Neural crest cell (in vitro differentiated cells): ENCODE measurements around the gene GP1BA. TPM values are rescaled to one million over a fixed set of nuclear protein-coding genes. Genes with fewer than 3 reads are reported as not detected.
A peak's percentile ranks its signal among the peaks of the same experiment; 100 is the strongest.
"Not testable (repeated sequence)": the region's sequence is repeated elsewhere in the genome, so short reads cannot be mapped to it uniquely, and the experiment has no call there.

Experiments used
- DNase-seq: peaks from one replicate; pipeline ENCODE4 v3.0.0; 2021; ENCODE audit warnings: low read depth, mixed read lengths, low spot score
- H3K27ac Mint-ChIP-seq: one replicate; pipeline ENCODE4 v1.8.0; 2021; ENCODE audit warnings: mild to moderate bottlenecking, mixed read lengths; ENCODE audit not compliant: unreplicated experiment
- H3K27me3 Mint-ChIP-seq: 2 replicates; pipeline ENCODE4 v1.8.0; 2021; ENCODE audit warnings: low read depth, mild to moderate bottlenecking, mixed read lengths
- H3K36me3 Mint-ChIP-seq: 2 replicates; pipeline ENCODE4 v1.8.0; 2021; ENCODE audit warnings: low read depth, mild to moderate bottlenecking, mixed read lengths
- H3K4me1 Mint-ChIP-seq: 2 replicates; pipeline ENCODE4 v1.8.0; 2021; ENCODE audit warnings: mixed read lengths
- H3K4me3 Mint-ChIP-seq: one replicate; pipeline ENCODE4 v1.8.0; 2021; ENCODE audit warnings: mild to moderate bottlenecking, mixed read lengths
- H3K9me3 Mint-ChIP-seq: 2 replicates; pipeline ENCODE4 v1.8.0; 2021; ENCODE audit warnings: mixed read lengths
- CTCF ChIP-seq: fragments of 200-600 bp; sonication (generic); conservative IDR thresholded peaks from 2 replicates; pipeline ENCODE4 v1.5.0; 2021; ENCODE audit warnings: antibody characterized with exemption, mild to moderate bottlenecking
- total RNA-seq: library from RNA; stranded (reverse); gene quantifications from 2 replicates; pipeline ENCODE4 v1.2.1, GENCODE V29; 2021

GP1BA gene
- total RNA-seq, 1 donor from 2014 or later, result not detected

DNA sequence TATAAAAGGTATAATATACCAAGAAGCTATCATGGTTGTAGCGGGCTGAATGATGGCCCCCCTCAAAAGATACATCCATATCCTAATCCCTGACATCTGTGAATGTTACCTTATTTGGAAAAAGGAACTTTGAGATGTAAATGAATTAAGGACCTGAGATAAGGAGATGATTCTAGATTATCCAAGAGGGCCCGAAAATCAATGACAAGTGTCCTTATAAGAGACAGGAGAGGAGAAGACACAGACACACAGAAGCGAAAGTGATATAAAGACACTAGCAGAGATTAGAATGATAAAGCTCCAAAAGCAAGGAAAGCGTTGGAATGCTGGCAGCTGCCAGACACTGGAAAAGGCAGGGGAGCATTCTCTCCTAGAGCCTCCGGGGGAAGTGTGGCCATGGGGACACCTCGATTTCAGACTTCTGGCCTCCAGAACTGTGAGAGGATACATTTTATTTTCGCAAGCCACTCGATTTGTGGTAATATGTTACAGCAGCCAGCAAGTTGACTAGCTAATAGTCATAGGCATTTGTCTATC, 12.5 kb upstream of the GP1BA start:
- no peak for TF ChIP-seq CTCF
- H3K27me3 Mint-ChIP-seq, result peaks cover 3% of the 10 kb centered on the region
- no peaks in the 10 kb centered on the region for H3K9me3 Mint-ChIP-seq
- H3K4me3 Mint-ChIP-seq, result no peak overlapping the region
- no peaks in the 10 kb centered on the region for H3K36me3 Mint-ChIP-seq
- H3K4me1 Mint-ChIP-seq, result no peaks in the 10 kb centered on the region
- DNase-seq, result no peak
- H3K27ac Mint-ChIP-seq, result no peak overlapping the region

DNA sequence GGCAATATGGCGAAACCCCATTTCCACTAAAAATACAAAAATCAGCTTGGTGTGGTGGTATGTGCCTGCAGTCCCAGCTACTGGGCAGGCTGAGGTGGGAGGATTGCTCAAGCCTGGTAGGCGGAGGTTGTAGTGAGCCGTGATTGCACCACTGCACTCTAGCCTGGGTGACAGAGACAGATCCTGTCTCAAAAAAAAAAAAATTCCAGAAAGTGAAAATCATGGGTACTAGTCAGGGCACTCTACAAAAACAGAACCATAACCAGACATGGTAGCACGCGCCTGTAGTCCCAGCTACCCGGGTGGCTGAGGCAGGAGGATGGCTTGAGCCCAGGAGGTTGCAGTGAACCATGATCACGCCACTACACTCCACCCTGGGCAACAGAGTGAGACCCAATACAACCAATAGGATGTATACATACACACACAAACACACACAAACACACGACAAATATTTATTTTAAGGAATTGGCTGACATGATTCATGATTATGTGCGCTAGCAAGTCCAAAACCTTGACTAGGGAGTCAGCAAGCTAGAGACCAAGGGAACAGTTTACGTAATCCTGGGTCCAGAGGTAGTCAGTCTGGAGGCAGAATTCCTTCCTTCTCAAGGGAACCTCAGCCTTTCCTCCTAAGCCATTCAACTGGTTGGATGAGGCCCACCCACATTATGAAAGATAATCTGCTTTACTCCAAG, 11.6 kb upstream of the GP1BA start:
- no peaks in the 10 kb centered on the region for H3K4me1 Mint-ChIP-seq
- no peak overlapping the region for H3K27ac Mint-ChIP-seq
- no peak for DNase-seq
- no peaks in the 10 kb centered on the region for H3K36me3 Mint-ChIP-seq
- H3K4me3 Mint-ChIP-seq, result no peak overlapping the region
- no peak for TF ChIP-seq CTCF
- peaks cover 3% of the 10 kb centered on the region for H3K27me3 Mint-ChIP-seq
- H3K9me3 Mint-ChIP-seq, result no peaks in the 10 kb centered on the region

GRCh38 chr17:4921320-4921719, 10.8 kb upstream of the GP1BA start:
- no peaks in the 10 kb centered on the region for H3K36me3 Mint-ChIP-seq
- no peak for TF ChIP-seq CTCF
- DNase-seq, result no peak
- no peaks in the 10 kb centered on the region for H3K4me1 Mint-ChIP-seq
- H3K27me3 Mint-ChIP-seq, result peaks cover 3% of the 10 kb centered on the region
- H3K9me3 Mint-ChIP-seq, result no peaks in the 10 kb centered on the region
- H3K27ac Mint-ChIP-seq, result no peak overlapping the region
- no peak overlapping the region for H3K4me3 Mint-ChIP-seq

DNA sequence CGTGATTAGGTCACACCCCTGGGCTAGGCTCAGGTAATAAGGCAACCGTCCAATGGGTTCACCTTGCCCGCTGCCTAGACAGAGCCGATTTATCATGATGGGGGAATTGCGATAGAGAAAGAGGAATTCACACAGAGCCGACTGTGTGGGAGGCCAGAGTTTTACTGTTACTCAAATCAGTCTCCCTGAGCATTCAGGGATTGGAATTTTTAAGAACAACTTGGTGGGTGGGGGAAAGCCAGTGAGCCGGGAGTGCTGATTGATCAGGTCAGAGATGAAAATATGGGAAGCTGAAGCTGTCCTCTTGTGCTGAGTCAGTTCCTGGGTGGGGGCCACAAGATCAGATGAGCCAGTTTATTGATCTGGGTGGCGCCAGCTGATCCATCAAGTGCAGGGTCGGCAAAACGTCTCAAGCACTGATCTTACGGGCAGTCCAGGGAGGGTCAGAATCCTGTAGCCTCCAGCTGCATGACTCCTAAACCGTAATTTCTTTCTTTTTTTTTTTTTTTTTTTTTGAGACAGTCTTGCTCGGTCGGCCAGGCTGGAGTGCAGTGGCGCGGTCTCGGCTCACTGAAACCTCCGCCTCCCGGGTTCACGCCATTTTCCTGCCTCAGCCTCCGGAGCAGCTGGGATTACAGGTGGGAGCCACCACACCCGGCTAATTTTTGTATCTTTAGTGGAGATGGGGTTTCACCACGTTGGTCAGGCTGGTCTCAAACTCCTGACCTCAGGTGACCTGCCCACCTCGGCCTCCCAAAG, 5.3 kb upstream of the GP1BA start:
- not testable (repeated sequence) for H3K4me1 Mint-ChIP-seq, DNase-seq, H3K27ac Mint-ChIP-seq, H3K27me3 Mint-ChIP-seq, H3K36me3 Mint-ChIP-seq, H3K9me3 Mint-ChIP-seq, H3K4me3 Mint-ChIP-seq

DNA sequence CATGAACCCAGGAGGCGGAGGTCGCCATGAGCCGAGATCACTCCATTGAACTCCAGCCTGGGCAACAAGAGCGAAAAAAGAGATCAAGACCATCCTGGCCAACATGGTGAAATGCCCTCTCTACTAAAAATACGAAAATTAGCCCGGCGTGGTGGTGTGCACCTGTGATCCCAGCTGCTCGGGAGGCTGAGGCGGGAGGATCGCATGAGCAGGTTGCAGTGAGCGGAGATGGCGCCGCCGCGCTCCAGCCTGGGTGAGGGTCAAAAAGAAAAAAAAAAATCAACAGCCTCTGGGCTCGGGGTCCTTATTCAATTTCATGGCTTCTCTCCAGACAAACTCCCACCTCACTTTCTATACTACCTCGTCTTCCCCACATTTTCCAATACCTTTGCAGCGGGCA, 3.2 kb upstream of the GP1BA start:
- TF ChIP-seq CTCF, result no peak
- no peak overlapping the region for H3K4me3 Mint-ChIP-seq
- no peaks in the 10 kb centered on the region for H3K4me1 Mint-ChIP-seq
- H3K9me3 Mint-ChIP-seq, result no peaks in the 10 kb centered on the region
- no peak overlapping the region for H3K27ac Mint-ChIP-seq
- H3K36me3 Mint-ChIP-seq, result peaks cover 4% of the 10 kb centered on the region
- H3K27me3 Mint-ChIP-seq, result no peaks in the 10 kb centered on the region
- no peak for DNase-seq

DNA sequence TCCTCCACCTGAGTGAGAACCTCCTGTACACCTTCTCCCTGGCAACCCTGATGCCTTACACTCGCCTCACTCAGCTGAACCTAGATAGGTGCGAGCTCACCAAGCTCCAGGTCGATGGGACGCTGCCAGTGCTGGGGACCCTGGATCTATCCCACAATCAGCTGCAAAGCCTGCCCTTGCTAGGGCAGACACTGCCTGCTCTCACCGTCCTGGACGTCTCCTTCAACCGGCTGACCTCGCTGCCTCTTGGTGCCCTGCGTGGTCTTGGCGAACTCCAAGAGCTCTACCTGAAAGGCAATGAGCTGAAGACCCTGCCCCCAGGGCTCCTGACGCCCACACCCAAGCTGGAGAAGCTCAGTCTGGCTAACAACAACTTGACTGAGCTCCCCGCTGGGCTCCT, 679 bp downstream of the GP1BA start:
- H3K27ac Mint-ChIP-seq, result peak overlapping the region; percentile 71
- H3K4me1 Mint-ChIP-seq, result peaks cover 13% of the 10 kb centered on the region
- DNase-seq, result no peak
- H3K36me3 Mint-ChIP-seq, result peaks cover 8% of the 10 kb centered on the region
- no peaks in the 10 kb centered on the region for H3K27me3 Mint-ChIP-seq
- no peaks in the 10 kb centered on the region for H3K9me3 Mint-ChIP-seq
- no peak for TF ChIP-seq CTCF
- peak overlapping the region; percentile 8 for H3K4me3 Mint-ChIP-seq
